DMS79 (cell line): ENCODE results near the gene HLCS.

Source experiments
- DNase-seq: peaks from one replicate; lab custom pipeline; 2025; lab: John Stamatoyannopoulos, UW

Gene HLCS

DNA sequence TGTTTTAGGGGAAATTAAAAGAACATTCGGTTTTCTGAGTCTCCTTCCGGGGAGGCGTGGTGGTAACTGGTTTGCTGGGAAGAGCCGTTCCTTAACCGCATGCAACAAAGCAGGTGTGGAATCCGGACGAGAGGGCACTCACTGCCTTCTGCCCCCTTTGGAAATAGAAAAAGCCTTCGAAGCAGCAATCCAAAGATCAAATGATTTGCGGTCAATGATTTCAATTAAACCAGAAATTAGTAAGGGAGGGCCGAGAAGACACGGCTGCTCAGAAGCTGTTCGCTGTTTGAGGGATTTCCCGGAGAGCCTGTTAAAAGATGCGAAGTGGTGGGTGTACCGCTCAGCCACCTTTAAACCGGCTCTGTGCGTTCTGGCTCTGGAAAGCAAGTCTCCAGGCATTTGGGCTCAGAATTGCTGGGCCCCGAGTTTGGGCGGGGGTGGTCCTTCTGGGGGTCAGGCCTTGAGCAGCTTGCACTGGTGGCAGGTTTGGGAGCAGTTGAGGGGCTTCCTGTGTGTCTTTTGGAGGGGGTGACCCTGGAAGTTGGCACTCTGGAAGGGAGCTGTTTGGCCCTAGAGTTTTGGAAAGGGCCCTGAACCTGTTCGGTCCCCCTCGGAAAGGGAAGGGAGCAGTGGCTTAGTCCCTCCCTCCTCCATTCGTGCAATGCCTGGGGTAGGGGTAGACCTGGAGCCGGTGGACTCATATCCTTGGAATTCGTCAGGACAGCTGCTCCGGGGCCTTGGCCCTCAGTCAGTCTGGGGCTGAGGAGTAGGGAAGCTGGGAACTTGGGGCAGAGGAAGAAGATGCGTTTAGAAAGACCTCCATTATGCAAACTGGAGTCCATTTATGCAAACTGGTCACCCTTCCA lies 264.5 kb downstream of the HLCS start:
- DNase-seq = no peak

- no peak for DNase-seq
These were observed 265.3 kb downstream of the HLCS start for GRCh38 chr21:36700971-36701755.
